T-cell (primary cell): ENCODE data around the gene HNRNPA2B1. TPM values are rescaled to one million over a fixed set of nuclear protein-coding genes. Genes with fewer than 3 reads are reported as not detected.
A peak's percentile ranks its signal among the peaks of the same experiment; 100 is the strongest.

Experiments used
- ATAC-seq, 4 experiments: fragments of 200-7000 bp in 3 of 4; fragments of 150-1000 bp in 1 of 4; cut with Tn5 transposase; replicated peaks in 1 of 4; 1 replicate in 3 of 4; 2 replicates in 1 of 4; pipeline ENCODE4 v1.10.0; 2021; ENCODE audit warnings: moderate library complexity in 3 of 4, mild to moderate bottlenecking in 2 of 4, moderate number of reproducible peaks in 1 of 4
- CTCF ChIA-PET, 2 donors: fragments of 300-600 bp; sonication (Branson Sonifier 250); formaldehyde crosslinking; loops; one replicate each; lab custom pipeline; 2022; ENCODE audit warnings: antibody characterized with exemption in 2 of 2; lab: Charles Lee
- POLR2A ChIA-PET, 2 donors: fragments of 300-600 bp; sonication (Branson Sonifier 250); formaldehyde crosslinking; loops; one replicate each; lab custom pipeline; 2022; ENCODE audit warnings: antibody characterized with exemption in 2 of 2; lab: Charles Lee
- DNase-seq, 35 experiments: peaks; one replicate each; pipeline versions ENCODE4 v3.0.0 to v3.0.0-alpha.2; 2013 to 2023
- H3K27ac ChIP-seq: one replicate; pipeline ENCODE4 v1.5.1; 2013; ENCODE audit warnings: low read length
- H3K27me3 ChIP-seq, 2 experiments: replicated peaks in 1 of 2; 1 replicate in 1 of 2; 2 replicates in 1 of 2; pipeline versions ENCODE4 v1.6.1 to v1.7.0; 2013; ENCODE audit warnings: low read length in 1 of 2, mixed read lengths in 1 of 2; ENCODE audit not compliant: control insufficient read depth in 2 of 2, insufficient read depth in 2 of 2; ENCODE audit errors: extremely low read depth in 1 of 2
- H3K36me3 ChIP-seq, 2 donors: 1 replicate in 1 of 2; 2 replicates in 1 of 2; pipeline versions ENCODE4 v1.6.1 to v1.7.0; 2013; ENCODE audit warnings: low read length in 1 of 2; ENCODE audit not compliant: control insufficient read depth in 2 of 2, insufficient read depth in 1 of 2; ENCODE audit errors: extremely low read depth in 1 of 2
- H3K4me1 ChIP-seq, 2 experiments: 1 replicate in 1 of 2; 2 replicates in 1 of 2; pipeline versions ENCODE4 v1.6.1 to v1.7.0; 2013; ENCODE audit warnings: low read length in 2 of 2, mixed read lengths in 1 of 2; ENCODE audit not compliant: insufficient read depth in 2 of 2, control insufficient read depth in 1 of 2; ENCODE audit errors: extremely low read depth in 1 of 2
- H3K4me3 ChIP-seq, 2 donors: 1 replicate in 1 of 2; 2 replicates in 1 of 2; pipeline versions ENCODE4 v1.5.1 to v1.7.0; 2013; ENCODE audit warnings: mild to moderate bottlenecking in 2 of 2, low read length in 1 of 2, moderate library complexity in 1 of 2; ENCODE audit not compliant: control insufficient read depth in 1 of 2; ENCODE audit errors: extremely low read depth in 1 of 2
- H3K9me3 ChIP-seq: 2 replicates; pipeline ENCODE4 v1.7.0; 2013
- H3K27ac Mint-ChIP-seq, 2 donors: one replicate each; pipeline ENCODE4 v1.8.0; 2020 to 2021; ENCODE audit warnings: mild to moderate bottlenecking in 2 of 2, mixed read lengths in 2 of 2
- H3K27me3 Mint-ChIP-seq, 2 donors: one replicate each; pipeline ENCODE4 v1.8.0; 2021 to 2022; ENCODE audit warnings: mixed read lengths in 2 of 2
- H3K36me3 Mint-ChIP-seq: one replicate; pipeline ENCODE4 v1.8.0; 2021; ENCODE audit warnings: mixed read lengths
- H3K4me1 Mint-ChIP-seq, 3 donors: one replicate each; pipeline ENCODE4 v1.8.0; 2020 to 2022; ENCODE audit warnings: mixed read lengths in 3 of 3, mild to moderate bottlenecking in 1 of 3
- H3K4me3 Mint-ChIP-seq, 3 donors: one replicate each; pipeline ENCODE4 v1.8.0; 2020 to 2022; ENCODE audit warnings: mild to moderate bottlenecking in 3 of 3, mixed read lengths in 3 of 3, moderate library complexity in 3 of 3
- H3K9me3 Mint-ChIP-seq, 3 donors: one replicate each; pipeline ENCODE4 v1.8.0; 2020 to 2022; ENCODE audit warnings: mixed read lengths in 3 of 3
- WGBS: methylation state at CpG from one replicate; pipeline ENCODE4 v1.1.5; 2013; ENCODE audit warnings: missing lambda C conversion rate; ENCODE audit not compliant: insufficient coverage; 5-methylcytosine and 5-hydroxymethylcytosine counted together
- total RNA-seq, 35 experiments: library from RNA in 6 of 35; stranded (reverse) in 6 of 35; fragments of 120-200 nt in 1 of 35; gene quantifications; one replicate each; pipeline versions ENCODE4 v1.2.1 to v1.2.4 and lab custom pipeline; 2013 to 2026

The HNRNPA2B1 gene
- total RNA-seq, 5 donors from 2014 or later (not counting 1 experiment from before 2014, with no cell fraction given), result 388 to 478 (median 411) TPM

- Mint-ChIP-seq H3K27me3 (peaks cover 0 to 2% of the 10 kb centered on the region in 2 donors), H3K9me3 (no peaks in the 10 kb centered on the region), H3K36me3 (peaks cover 38% of the 10 kb centered on the region), H3K27ac (peak overlapping the region; percentile 84 to 90), H3K4me3 (peak overlapping the region; percentile 88 to 96 (median 89)), H3K4me1 (peaks cover 47 to 72% (median 48%) of the 10 kb centered on the region in 3 donors)
- ATAC-seq (no peak), DNase-seq (no peak)
- peak overlapping the region; percentile 11 for H3K27ac ChIP-seq
- H3K9me3 ChIP-seq, result no peaks in the 10 kb centered on the region
- H3K4me1 ChIP-seq, result peaks cover 12 to 44% of the 10 kb centered on the region in 2 experiments
- ChIA-PET CTCF (interaction anchor here (0.6 to 1.0 kb wide), 4 partner anchors 11 to 573 kb away, joined by 3 to 4 read pairs (median 4); no protein-coding TSS in a partner anchor), POLR2A (interaction anchor here in 1 of 2 donors (0.7 kb wide), 1 partner anchor 12 kb away, joined by 3 read pairs; no protein-coding TSS in a partner anchor)
- peak overlapping the region; percentile 74 to 97 for H3K4me3 ChIP-seq
- WGBS, result no CpG with 5 or more reads among the region's 2 CpGs
- H3K27me3 ChIP-seq, result no peaks in the 10 kb centered on the region
- peaks cover 0 to 23% of the 10 kb centered on the region in 2 donors for H3K36me3 ChIP-seq
Observed at GRCh38 chr7:26203016-26203415, 2.5 kb upstream of the HNRNPA2B1 start.

GRCh38 chr7:26202019-26202990, 1.8 kb upstream of the HNRNPA2B1 start:
- ChIA-PET CTCF (interaction anchor here (0.6 to 1.4 kb wide), 7 partner anchors 10 to 572 kb away, joined by 3 to 6 read pairs (median 4); partner anchors contain the start of gene NFE2L3 (in 1 of the 2)), POLR2A (interaction anchor here (0.6 to 3.4 kb wide), 7 partner anchors 8 to 92 kb away, joined by 3 to 19 read pairs (median 4); partner anchors contain the start of gene NFE2L3 (in 1 of the 2))
- peaks cover 0 to 2% of the 10 kb centered on the region in 2 donors for H3K27me3 Mint-ChIP-seq
- DNase-seq (peak in 31 of 35 experiments; percentile 6 to 63 (median 45)), ATAC-seq (no peak)
- peak overlapping the region; percentile 99 for H3K27ac ChIP-seq
- peaks cover 48 to 74% (median 49%) of the 10 kb centered on the region in 3 donors for H3K4me1 Mint-ChIP-seq
- peaks cover 41% of the 10 kb centered on the region for H3K36me3 Mint-ChIP-seq
- H3K27ac Mint-ChIP-seq, result peak overlapping the region; percentile 84 to 90
- H3K4me1 ChIP-seq, result peaks cover 12 to 50% of the 10 kb centered on the region in 2 experiments
- peaks cover 0 to 20% of the 10 kb centered on the region in 2 donors for H3K36me3 ChIP-seq
- H3K27me3 ChIP-seq, result no peaks in the 10 kb centered on the region
- peak overlapping the region; percentile 88 to 96 (median 89) for H3K4me3 Mint-ChIP-seq
- under 1% methylated on average over 44 of the region's 68 CpGs for WGBS
- no peaks in the 10 kb centered on the region for H3K9me3 ChIP-seq
- H3K4me3 ChIP-seq, result peak overlapping the region; percentile 74 to 97
- H3K9me3 Mint-ChIP-seq, result no peaks in the 10 kb centered on the region

- peaks cover 0 to 2% of the 10 kb centered on the region in 2 donors for H3K27me3 Mint-ChIP-seq
Observed at GRCh38 chr7:26201247-26202018, 887 bp upstream of the HNRNPA2B1 start, which contains the start of gene CBX3. CBX3 (plus strand) TSS chr7:26201745; CDS start chr7:26202999, 1,254 bp downstream.

GRCh38 chr7:26200038-26200443, 505 bp downstream of the HNRNPA2B1 start:
- Mint-ChIP-seq H3K36me3 (peaks cover 47% of the 10 kb centered on the region), H3K4me1 (peaks cover 50 to 74% (median 51%) of the 10 kb centered on the region in 3 donors), H3K27me3 (peaks cover 0 to 2% of the 10 kb centered on the region in 2 donors), H3K27ac (peak overlapping the region; percentile 99 to 100), H3K9me3 (no peaks in the 10 kb centered on the region), H3K4me3 (peak overlapping the region; percentile 96 to 100 (median 100))
- ChIA-PET CTCF (interaction anchor here in 1 of 2 donors (0.6 to 4.5 kb wide), 6 partner anchors 9 to 171 kb away, joined by 3 to 50 read pairs (median 4); no protein-coding TSS in a partner anchor), POLR2A (interaction anchor here (0.6 to 4.3 kb wide), 10 partner anchors 8 to 464 kb away, joined by 3 to 58 read pairs (median 5); no protein-coding TSS in a partner anchor)
- DNase-seq (peak; percentile 51 to 85 (median 74)), ATAC-seq (peak; percentile 34 to 41 (median 36))
- peaks cover 6 to 30% of the 10 kb centered on the region in 2 donors for H3K36me3 ChIP-seq
- peaks cover 16 to 56% of the 10 kb centered on the region in 2 experiments for H3K4me1 ChIP-seq
- no peaks in the 10 kb centered on the region for H3K9me3 ChIP-seq
- WGBS, result 0% methylated on average over 6 of the region's 29 CpGs
- H3K4me3 ChIP-seq, result peak overlapping the region; percentile 95 to 97
- peak overlapping the region; percentile 99 for H3K27ac ChIP-seq
- H3K27me3 ChIP-seq, result no peaks in the 10 kb centered on the region

More at GRCh38 chr7:26201247-26202018, 887 bp upstream of the HNRNPA2B1 start, which contains the start of gene CBX3:
- Histone ChIP-seq H3K27me3 (no peaks in the 10 kb centered on the region), H3K36me3 (peaks cover 6 to 20% of the 10 kb centered on the region in 2 donors), H3K4me3 (peak within 1 kb of the TSS; percentile 95 to 97), H3K9me3 (no peaks in the 10 kb centered on the region), H3K4me1 (peaks cover 15 to 56% of the 10 kb centered on the region in 2 experiments), H3K27ac (peak within 1 kb of the TSS; percentile 99)
- ChIA-PET CTCF (interaction anchor here in 1 of 2 donors (0.6 to 2.4 kb wide), 5 partner anchors 10 to 163 kb away, joined by 3 to 7 read pairs (median 5); partner anchors contain the start of gene NFE2L3), POLR2A (interaction anchor here (0.6 to 3.4 kb wide), 8 partner anchors 9 to 1076 kb away, joined by 3 to 19 read pairs (median 4); partner anchors contain the start of genes CYCS (in 1 of the 2) and NFE2L3 (in 1 of the 2))
- Mint-ChIP-seq H3K4me1 (peaks cover 50 to 74% (median 50%) of the 10 kb centered on the region in 3 donors), H3K27ac (peak within 1 kb of the TSS; percentile 99 to 100), H3K4me3 (peak within 1 kb of the TSS; percentile 96 to 100 (median 100)), H3K9me3 (no peaks in the 10 kb centered on the region), H3K36me3 (peaks cover 42% of the 10 kb centered on the region)
- DNase-seq (peak in 34 of 35 experiments; percentile 67 to 92 (median 83)), ATAC-seq (peak; percentile 55 to 61 (median 59))
- WGBS, result under 1% methylated on average over 58 of the region's 86 CpGs

- ChIA-PET POLR2A (interaction anchor here (0.6 to 4.3 kb wide), 11 partner anchors 8 to 1074 kb away, joined by 3 to 58 read pairs (median 5); partner anchors contain the start of gene CYCS (in 1 of the 2)), CTCF (interaction anchor here (0.6 to 4.5 kb wide), 17 partner anchors 8 to 962 kb away, joined by 3 to 50 read pairs (median 6); no protein-coding TSS in a partner anchor)
- H3K4me1 Mint-ChIP-seq, result peaks cover 47 to 74% (median 49%) of the 10 kb centered on the region in 3 donors
- DNase-seq (peak; percentile 43 to 83 (median 67)), ATAC-seq (no peak)
- H3K36me3 ChIP-seq, result peaks cover 6 to 35% of the 10 kb centered on the region in 2 donors
- H3K27me3 Mint-ChIP-seq, result peaks cover 0 to 2% of the 10 kb centered on the region in 2 donors
- peak overlapping the region; percentile 99 to 100 for H3K27ac Mint-ChIP-seq
- H3K9me3 ChIP-seq, result no peaks in the 10 kb centered on the region
- H3K4me3 ChIP-seq, result peak overlapping the region; percentile 95 to 97
- no peaks in the 10 kb centered on the region for H3K27me3 ChIP-seq
- no peaks in the 10 kb centered on the region for H3K9me3 Mint-ChIP-seq
- H3K4me3 Mint-ChIP-seq, result peak overlapping the region; percentile 96 to 100 (median 100)
- 0% methylated on average over 14 of the region's 36 CpGs for WGBS
- H3K36me3 Mint-ChIP-seq, result peaks cover 47% of the 10 kb centered on the region
- peaks cover 16 to 51% of the 10 kb centered on the region in 2 experiments for H3K4me1 ChIP-seq
- H3K27ac ChIP-seq, result peak overlapping the region; percentile 99
Observed at GRCh38 chr7:26199301-26200037, 1.1 kb downstream of the HNRNPA2B1 start.
